WTC11 (cell line): ENCODE data around the gene MTMR3. TPM values are rescaled to one million over a fixed set of nuclear protein-coding genes. Genes with fewer than 3 reads are reported as not detected.

ENCODE experiments used
- ATAC-seq: fragments of 200-7000 bp; cut with Tn5 transposase; 2 replicates; pipeline ENCODE4 v1.10.0; 2021; ENCODE audit warnings: mild to moderate bottlenecking, moderate library complexity
- CTCF ChIA-PET: fragments of 300-600 bp; sonication (Branson Sonifier 250); formaldehyde crosslinking; loops from one replicate; lab custom pipeline; 2021; ENCODE audit warnings: antibody characterized with exemption; lab: Charles Lee
- POLR2A ChIA-PET: fragments of 350-600 bp; sonication (Branson Sonifier 250); formaldehyde crosslinking; loops from one replicate; lab custom pipeline; 2021; ENCODE audit warnings: antibody characterized with exemption; lab: Charles Lee
- DNase-seq: peaks from one replicate; pipeline ENCODE4 v3.0.0; 2021; ENCODE audit warnings: low spot score
- H3K27ac Mint-ChIP-seq: 2 replicates; pipeline ENCODE4 v1.8.0; 2021; ENCODE audit warnings: mixed read lengths
- H3K27me3 Mint-ChIP-seq: 2 replicates; pipeline ENCODE4 v1.8.0; 2021; ENCODE audit warnings: low read depth, mild to moderate bottlenecking, moderate library complexity, mixed read lengths
- H3K36me3 Mint-ChIP-seq: 2 replicates; pipeline ENCODE4 v1.8.0; 2021; ENCODE audit warnings: mixed read lengths
- H3K4me1 Mint-ChIP-seq: 2 replicates; pipeline ENCODE4 v1.8.0; 2022; ENCODE audit warnings: mixed read lengths
- H3K4me3 Mint-ChIP-seq: 2 replicates; pipeline ENCODE4 v1.8.0; 2021; ENCODE audit warnings: mild to moderate bottlenecking, moderate library complexity, mixed read lengths
- H3K9me3 Mint-ChIP-seq: 2 replicates; pipeline ENCODE4 v1.8.0; 2021; ENCODE audit warnings: mixed read lengths
- JAZF1 ChIP-seq: fragments of 250-450 bp; sonication (Bioruptor Pico); IDR thresholded peaks from 2 replicates; pipeline ENCODE4 v1.9.0; 2021; ENCODE audit warnings: moderate library complexity, mild to moderate bottlenecking, inconsistent platforms
- TEAD1 ChIP-seq: sonication (generic); formaldehyde crosslinking; IDR thresholded peaks from 2 replicates; pipeline ENCODE4 v1.8.0; 2022; ENCODE audit warnings: mild to moderate bottlenecking, missing genetic modification reagents
- ZNF219 ChIP-seq: sonication (generic); formaldehyde crosslinking; IDR thresholded peaks from 2 replicates; pipeline ENCODE4 v1.8.0; 2023; ENCODE audit warnings: missing genetic modification reagents, mild to moderate bottlenecking, borderline replicate concordance
- total RNA-seq: library from RNA; stranded (reverse); gene quantifications from 3 replicates; pipeline ENCODE4 v1.2.3, GENCODE V29; 2021
- TF ChIP-seq, protein P1 (sequence below): fragments of 200-600 bp; IDR thresholded peaks from 2 replicates; pipeline ENCODE4 v1.8.0; 2022; ENCODE audit warnings: antibody characterized with exemption
- TF ChIP-seq, protein P2 (sequence below): sonication (generic); formaldehyde crosslinking; IDR thresholded peaks from 2 replicates; pipeline ENCODE4 v1.8.0; 2022; ENCODE audit warnings: mild to moderate bottlenecking, missing genetic modification reagents
- TF ChIP-seq, protein P3 (sequence below): sonication (generic); formaldehyde crosslinking; IDR thresholded peaks from 2 replicates; pipeline ENCODE4 v1.8.1; 2022; ENCODE audit warnings: low read depth, mild to moderate bottlenecking, moderate library complexity, missing genetic modification reagents, borderline replicate concordance
- TF ChIP-seq, protein P4 (sequence below): sonication (generic); formaldehyde crosslinking; IDR thresholded peaks from 2 replicates; pipeline ENCODE4 v1.8.1; 2023; ENCODE audit warnings: mild to moderate bottlenecking, missing genetic modification reagents, borderline replicate concordance
- TF ChIP-seq, protein P5 (sequence below): fragments of 250-450 bp; sonication (Bioruptor Pico); IDR thresholded peaks from 2 replicates; pipeline ENCODE4 v1.9.0; 2021; ENCODE audit warnings: moderate library complexity, mild to moderate bottlenecking, inconsistent platforms, borderline replicate concordance
- TF ChIP-seq, protein P6 (sequence below): fragments of 250-450 bp; sonication (Bioruptor Pico); IDR thresholded peaks from 2 replicates; pipeline ENCODE4 v1.9.0; 2021; ENCODE audit warnings: mild to moderate bottlenecking, borderline replicate concordance
- TF ChIP-seq, protein P7 (sequence below): sonication (generic); formaldehyde crosslinking; IDR thresholded peaks from 2 replicates; pipeline ENCODE4 v1.8.1; 2023; ENCODE audit warnings: mild to moderate bottlenecking, missing genetic modification reagents, moderate library complexity

Gene MTMR3
- total RNA-seq, 1 experiment from 2014 or later: 19.2 TPM

DNA sequence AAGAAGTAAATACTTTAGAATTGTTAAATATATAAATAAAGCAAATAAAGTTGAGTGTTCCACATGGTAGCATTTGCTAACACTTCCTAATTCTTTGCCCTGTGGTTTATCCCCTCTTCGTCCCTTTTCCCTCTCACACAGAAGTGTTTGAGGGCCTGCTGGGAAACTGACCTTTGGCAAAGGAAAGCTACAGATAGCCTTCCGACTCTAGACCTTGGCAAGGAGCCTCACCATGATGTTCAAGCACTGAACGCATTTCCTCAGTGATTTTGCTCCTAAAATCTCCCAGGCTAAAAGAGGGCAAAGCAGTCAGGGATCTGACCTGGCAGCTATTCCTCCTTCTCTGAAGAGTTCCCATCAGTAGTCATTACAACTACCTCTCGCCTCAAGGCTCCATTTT is 144.8 kb downstream of the MTMR3 start (continued):
- TF ChIP-seq, protein P1, sequence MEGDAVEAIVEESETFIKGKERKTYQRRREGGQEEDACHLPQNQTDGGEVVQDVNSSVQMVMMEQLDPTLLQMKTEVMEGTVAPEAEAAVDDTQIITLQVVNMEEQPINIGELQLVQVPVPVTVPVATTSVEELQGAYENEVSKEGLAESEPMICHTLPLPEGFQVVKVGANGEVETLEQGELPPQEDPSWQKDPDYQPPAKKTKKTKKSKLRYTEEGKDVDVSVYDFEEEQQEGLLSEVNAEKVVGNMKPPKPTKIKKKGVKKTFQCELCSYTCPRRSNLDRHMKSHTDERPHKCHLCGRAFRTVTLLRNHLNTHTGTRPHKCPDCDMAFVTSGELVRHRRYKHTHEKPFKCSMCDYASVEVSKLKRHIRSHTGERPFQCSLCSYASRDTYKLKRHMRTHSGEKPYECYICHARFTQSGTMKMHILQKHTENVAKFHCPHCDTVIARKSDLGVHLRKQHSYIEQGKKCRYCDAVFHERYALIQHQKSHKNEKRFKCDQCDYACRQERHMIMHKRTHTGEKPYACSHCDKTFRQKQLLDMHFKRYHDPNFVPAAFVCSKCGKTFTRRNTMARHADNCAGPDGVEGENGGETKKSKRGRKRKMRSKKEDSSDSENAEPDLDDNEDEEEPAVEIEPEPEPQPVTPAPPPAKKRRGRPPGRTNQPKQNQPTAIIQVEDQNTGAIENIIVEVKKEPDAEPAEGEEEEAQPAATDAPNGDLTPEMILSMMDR: no peak

DNA sequence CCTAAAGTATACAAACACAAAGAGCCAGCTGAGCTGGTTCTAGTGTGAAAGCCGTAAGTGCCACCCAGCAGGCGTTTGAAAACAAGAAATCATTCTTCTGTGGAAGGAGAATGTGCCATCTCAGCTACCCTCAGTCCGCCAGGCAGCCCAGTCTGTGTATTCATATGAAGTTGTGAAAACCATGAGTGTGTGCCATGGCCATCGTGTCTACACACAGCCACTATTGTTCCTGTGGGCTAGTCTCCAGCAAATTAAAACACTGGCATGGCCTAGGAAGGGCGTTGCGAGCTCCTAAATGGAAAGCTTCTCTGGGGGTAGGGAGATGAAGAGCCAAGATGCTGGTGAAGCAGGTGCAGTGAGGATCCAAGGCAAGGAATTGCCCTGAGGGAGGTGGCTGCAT is 145.8 kb downstream of the MTMR3 start:
- CTCF ChIA-PET: interaction anchor here (1.6 to 2.8 kb wide), 3 partner anchors 24 to 339 kb away, joined by 4 to 8 read pairs (median 5); no protein-coding TSS in a partner anchor
- H3K27me3 Mint-ChIP-seq: no peaks in the 10 kb centered on the region
- POLR2A ChIA-PET: no interaction called here
- H3K36me3 Mint-ChIP-seq: peaks cover 14% of the 10 kb centered on the region
- H3K27ac Mint-ChIP-seq: no peak overlapping the region
- no peak for DNase-seq
- ATAC-seq: no peak
- H3K4me3 Mint-ChIP-seq: no peak overlapping the region
- no peaks in the 10 kb centered on the region for H3K9me3 Mint-ChIP-seq
- H3K4me1 Mint-ChIP-seq: no peaks in the 10 kb centered on the region
- TF ChIP-seq, protein P2, sequence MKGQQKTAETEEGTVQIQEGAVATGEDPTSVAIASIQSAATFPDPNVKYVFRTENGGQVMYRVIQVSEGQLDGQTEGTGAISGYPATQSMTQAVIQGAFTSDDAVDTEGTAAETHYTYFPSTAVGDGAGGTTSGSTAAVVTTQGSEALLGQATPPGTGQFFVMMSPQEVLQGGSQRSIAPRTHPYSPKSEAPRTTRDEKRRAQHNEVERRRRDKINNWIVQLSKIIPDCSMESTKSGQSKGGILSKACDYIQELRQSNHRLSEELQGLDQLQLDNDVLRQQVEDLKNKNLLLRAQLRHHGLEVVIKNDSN (CRISPR knock-in tag): no peak
- TF ChIP-seq TEAD1 (CRISPR knock-in tag) (no peak), ZNF219 (no peak), JAZF1 (CRISPR knock-in tag) (no peak)
- TF ChIP-seq, protein P3, sequence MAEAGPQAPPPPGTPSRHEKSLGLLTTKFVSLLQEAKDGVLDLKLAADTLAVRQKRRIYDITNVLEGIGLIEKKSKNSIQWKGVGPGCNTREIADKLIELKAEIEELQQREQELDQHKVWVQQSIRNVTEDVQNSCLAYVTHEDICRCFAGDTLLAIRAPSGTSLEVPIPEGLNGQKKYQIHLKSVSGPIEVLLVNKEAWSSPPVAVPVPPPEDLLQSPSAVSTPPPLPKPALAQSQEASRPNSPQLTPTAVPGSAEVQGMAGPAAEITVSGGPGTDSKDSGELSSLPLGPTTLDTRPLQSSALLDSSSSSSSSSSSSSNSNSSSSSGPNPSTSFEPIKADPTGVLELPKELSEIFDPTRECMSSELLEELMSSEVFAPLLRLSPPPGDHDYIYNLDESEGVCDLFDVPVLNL: no peak
- TF ChIP-seq, protein P4, sequence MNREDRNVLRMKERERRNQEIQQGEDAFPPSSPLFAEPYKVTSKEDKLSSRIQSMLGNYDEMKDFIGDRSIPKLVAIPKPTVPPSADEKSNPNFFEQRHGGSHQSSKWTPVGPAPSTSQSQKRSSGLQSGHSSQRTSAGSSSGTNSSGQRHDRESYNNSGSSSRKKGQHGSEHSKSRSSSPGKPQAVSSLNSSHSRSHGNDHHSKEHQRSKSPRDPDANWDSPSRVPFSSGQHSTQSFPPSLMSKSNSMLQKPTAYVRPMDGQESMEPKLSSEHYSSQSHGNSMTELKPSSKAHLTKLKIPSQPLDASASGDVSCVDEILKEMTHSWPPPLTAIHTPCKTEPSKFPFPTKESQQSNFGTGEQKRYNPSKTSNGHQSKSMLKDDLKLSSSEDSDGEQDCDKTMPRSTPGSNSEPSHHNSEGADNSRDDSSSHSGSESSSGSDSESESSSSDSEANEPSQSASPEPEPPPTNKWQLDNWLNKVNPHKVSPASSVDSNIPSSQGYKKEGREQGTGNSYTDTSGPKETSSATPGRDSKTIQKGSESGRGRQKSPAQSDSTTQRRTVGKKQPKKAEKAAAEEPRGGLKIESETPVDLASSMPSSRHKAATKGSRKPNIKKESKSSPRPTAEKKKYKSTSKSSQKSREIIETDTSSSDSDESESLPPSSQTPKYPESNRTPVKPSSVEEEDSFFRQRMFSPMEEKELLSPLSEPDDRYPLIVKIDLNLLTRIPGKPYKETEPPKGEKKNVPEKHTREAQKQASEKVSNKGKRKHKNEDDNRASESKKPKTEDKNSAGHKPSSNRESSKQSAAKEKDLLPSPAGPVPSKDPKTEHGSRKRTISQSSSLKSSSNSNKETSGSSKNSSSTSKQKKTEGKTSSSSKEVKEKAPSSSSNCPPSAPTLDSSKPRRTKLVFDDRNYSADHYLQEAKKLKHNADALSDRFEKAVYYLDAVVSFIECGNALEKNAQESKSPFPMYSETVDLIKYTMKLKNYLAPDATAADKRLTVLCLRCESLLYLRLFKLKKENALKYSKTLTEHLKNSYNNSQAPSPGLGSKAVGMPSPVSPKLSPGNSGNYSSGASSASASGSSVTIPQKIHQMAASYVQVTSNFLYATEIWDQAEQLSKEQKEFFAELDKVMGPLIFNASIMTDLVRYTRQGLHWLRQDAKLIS (CRISPR knock-in tag): no peak
- TF ChIP-seq, protein P5, sequence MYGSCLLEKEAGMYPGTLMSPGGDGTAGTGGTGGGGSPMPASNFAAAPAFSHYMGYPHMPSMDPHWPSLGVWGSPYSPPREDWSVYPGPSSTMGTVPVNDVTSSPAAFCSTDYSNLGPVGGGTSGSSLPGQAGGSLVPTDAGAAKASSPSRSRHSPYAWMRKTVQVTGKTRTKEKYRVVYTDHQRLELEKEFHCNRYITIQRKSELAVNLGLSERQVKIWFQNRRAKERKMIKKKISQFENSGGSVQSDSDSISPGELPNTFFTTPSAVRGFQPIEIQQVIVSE (CRISPR knock-in tag): no peak
- TF ChIP-seq, protein P6, sequence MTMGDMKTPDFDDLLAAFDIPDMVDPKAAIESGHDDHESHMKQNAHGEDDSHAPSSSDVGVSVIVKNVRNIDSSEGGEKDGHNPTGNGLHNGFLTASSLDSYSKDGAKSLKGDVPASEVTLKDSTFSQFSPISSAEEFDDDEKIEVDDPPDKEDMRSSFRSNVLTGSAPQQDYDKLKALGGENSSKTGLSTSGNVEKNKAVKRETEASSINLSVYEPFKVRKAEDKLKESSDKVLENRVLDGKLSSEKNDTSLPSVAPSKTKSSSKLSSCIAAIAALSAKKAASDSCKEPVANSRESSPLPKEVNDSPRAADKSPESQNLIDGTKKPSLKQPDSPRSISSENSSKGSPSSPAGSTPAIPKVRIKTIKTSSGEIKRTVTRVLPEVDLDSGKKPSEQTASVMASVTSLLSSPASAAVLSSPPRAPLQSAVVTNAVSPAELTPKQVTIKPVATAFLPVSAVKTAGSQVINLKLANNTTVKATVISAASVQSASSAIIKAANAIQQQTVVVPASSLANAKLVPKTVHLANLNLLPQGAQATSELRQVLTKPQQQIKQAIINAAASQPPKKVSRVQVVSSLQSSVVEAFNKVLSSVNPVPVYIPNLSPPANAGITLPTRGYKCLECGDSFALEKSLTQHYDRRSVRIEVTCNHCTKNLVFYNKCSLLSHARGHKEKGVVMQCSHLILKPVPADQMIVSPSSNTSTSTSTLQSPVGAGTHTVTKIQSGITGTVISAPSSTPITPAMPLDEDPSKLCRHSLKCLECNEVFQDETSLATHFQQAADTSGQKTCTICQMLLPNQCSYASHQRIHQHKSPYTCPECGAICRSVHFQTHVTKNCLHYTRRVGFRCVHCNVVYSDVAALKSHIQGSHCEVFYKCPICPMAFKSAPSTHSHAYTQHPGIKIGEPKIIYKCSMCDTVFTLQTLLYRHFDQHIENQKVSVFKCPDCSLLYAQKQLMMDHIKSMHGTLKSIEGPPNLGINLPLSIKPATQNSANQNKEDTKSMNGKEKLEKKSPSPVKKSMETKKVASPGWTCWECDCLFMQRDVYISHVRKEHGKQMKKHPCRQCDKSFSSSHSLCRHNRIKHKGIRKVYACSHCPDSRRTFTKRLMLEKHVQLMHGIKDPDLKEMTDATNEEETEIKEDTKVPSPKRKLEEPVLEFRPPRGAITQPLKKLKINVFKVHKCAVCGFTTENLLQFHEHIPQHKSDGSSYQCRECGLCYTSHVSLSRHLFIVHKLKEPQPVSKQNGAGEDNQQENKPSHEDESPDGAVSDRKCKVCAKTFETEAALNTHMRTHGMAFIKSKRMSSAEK: no peak
- TF ChIP-seq, protein P7, sequence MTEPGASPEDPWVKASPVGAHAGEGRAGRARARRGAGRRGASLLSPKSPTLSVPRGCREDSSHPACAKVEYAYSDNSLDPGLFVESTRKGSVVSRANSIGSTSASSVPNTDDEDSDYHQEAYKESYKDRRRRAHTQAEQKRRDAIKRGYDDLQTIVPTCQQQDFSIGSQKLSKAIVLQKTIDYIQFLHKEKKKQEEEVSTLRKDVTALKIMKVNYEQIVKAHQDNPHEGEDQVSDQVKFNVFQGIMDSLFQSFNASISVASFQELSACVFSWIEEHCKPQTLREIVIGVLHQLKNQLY (CRISPR knock-in tag): no peak
